Kidney (tissue), 14 donors: Measurements from ENCODE around the gene C12orf50. TPM values are rescaled to one million over a fixed set of nuclear protein-coding genes. Genes with fewer than 3 reads are reported as not detected.

Experiments
- DNase-seq, 5 donors: peaks; one replicate each; pipeline ENCODE4 v3.0.0-alpha.2; 2013 to 2020
- FAIRE-seq: peaks from 2 replicates; lab custom pipeline; 2012; peaks lifted over from hg19 to GRCh38; lab: Jason Lieb, UNC
- H3K27ac ChIP-seq, 2 donors: one replicate each; pipeline ENCODE4 v1.7.0; 2013; ENCODE audit warnings: low read depth in 2 of 2, low read length in 2 of 2, inconsistent platforms in 1 of 2
- H3K27me3 ChIP-seq: one replicate; pipeline ENCODE4 v1.7.1; 2013; ENCODE audit warnings: low read length, inconsistent platforms; ENCODE audit not compliant: control insufficient read depth, insufficient read depth
- H3K36me3 ChIP-seq, 3 donors: one replicate each; pipeline versions ENCODE4 v1.7.0 to v1.7.1; 2013; ENCODE audit warnings: low read length in 3 of 3, control low read depth in 1 of 3, inconsistent platforms in 1 of 3; ENCODE audit not compliant: insufficient read depth in 3 of 3, control insufficient read depth in 2 of 3
- H3K4me1 ChIP-seq, 3 donors: one replicate each; pipeline versions ENCODE4 v1.7.0 to v1.7.1; 2013; ENCODE audit warnings: low read length in 3 of 3, inconsistent platforms in 1 of 3, low read depth in 1 of 3; ENCODE audit not compliant: control insufficient read depth in 2 of 3, insufficient read depth in 2 of 3
- H3K4me3 ChIP-seq, 3 donors: one replicate each; pipeline versions ENCODE4 v1.7.0 to v1.8.1; 2013; ENCODE audit warnings: low read length in 3 of 3, control low read depth in 1 of 3, inconsistent platforms in 1 of 3
- H3K9ac ChIP-seq, 3 donors: one replicate each; pipeline versions ENCODE4 v1.7.0 to v1.7.1; 2013; ENCODE audit warnings: low read length in 3 of 3, control low read depth in 1 of 3, inconsistent platforms in 1 of 3
- H3K9me3 ChIP-seq, 3 donors: one replicate each; pipeline versions ENCODE4 v1.7.0 to v1.7.1; 2013; ENCODE audit warnings: low read length in 3 of 3, control low read depth in 1 of 3, inconsistent platforms in 1 of 3; ENCODE audit not compliant: control insufficient read depth in 2 of 3, insufficient read depth in 1 of 3
- CTCF ChIP-seq: IDR thresholded peaks from 3 replicates; pipeline ENCODE4 v1.5.1; 2012; ENCODE audit warnings: mild to moderate bottlenecking, moderate library complexity, borderline replicate concordance; ENCODE audit not compliant: insufficient read depth; ENCODE audit errors: extremely low read depth
- intact Hi-C: fragments of 100-400 bp; cut with DNase I; formaldehyde crosslinking; loops from one replicate; pipeline ENCODE4 v1.11.1; 2022
- polyA plus RNA-seq: library from polyadenylated mRNA; stranded (reverse); fragments of 350-450 nt; fragmentation: Illumina TruSeq; extraction: RNeasy Lipid Tissue Mini Kit (QIAGEN cat#74804); gene quantifications from one replicate; pipeline ENCODE4 v1.2.3, GENCODE V29; 2014; ENCODE audit warnings: low read depth, low replicate concordance; ENCODE audit not compliant: insufficient read depth
- total RNA-seq: library from RNA; stranded (reverse); fragmentation: NEBNext Ultra II Directional; extraction: Animal tissue kit (Norgen Biotek cat#: 25700); gene quantifications from one replicate; pipeline ENCODE4 v1.2.1, GENCODE V29; 2021
- donor health status: control.
- donor health status: control.
- donor health status: control.
- donor health status: control.
- donor health status: control.
- donor health status: DM: yes; HTN: yes; CAD: no.
- donor health status: Normal renal cell carcinoma (clear cell type).

C12orf50 gene
- total and polyA plus RNA-seq, 2 donors from 2014 or later: 0.13 TPM; not detected in 1

- Histone ChIP-seq H3K27ac (no peak overlapping the region), H3K9me3 (peaks cover 0 to 4% (median 0%) of the 10 kb centered on the region in 3 donors), H3K4me3 (no peak overlapping the region), H3K4me1 (no peaks in the 10 kb centered on the region), H3K36me3 (no peaks in the 10 kb centered on the region), H3K9ac (no peak overlapping the region), H3K27me3 (no peaks in the 10 kb centered on the region)
- no peak for TF ChIP-seq CTCF
- intact Hi-C loops: no loop called here
- no peak for FAIRE-seq
- DNase-seq: no peak
Observed at GRCh38 chr12:88015825-88016224, 13.4 kb downstream of the C12orf50 start.

- Histone ChIP-seq H3K27ac (no peak overlapping the region), H3K4me3 (no peak overlapping the region), H3K9ac (no peak overlapping the region), H3K4me1 (no peaks in the 10 kb centered on the region), H3K9me3 (no peaks in the 10 kb centered on the region), H3K36me3 (no peaks in the 10 kb centered on the region), H3K27me3 (no peaks in the 10 kb centered on the region)
- DNase-seq (no peak), FAIRE-seq (no peak)
- no peak for TF ChIP-seq CTCF
- intact Hi-C loops: no loop called here
Observed at GRCh38 chr12:88011755-88012154, 17.4 kb downstream of the C12orf50 start.

- no peak for DNase-seq
- FAIRE-seq: no peak
- Histone ChIP-seq H3K4me3 (no peak overlapping the region), H3K27me3 (no peaks in the 10 kb centered on the region), H3K36me3 (no peaks in the 10 kb centered on the region), H3K9ac (no peak overlapping the region), H3K4me1 (no peaks in the 10 kb centered on the region), H3K9me3 (no peaks in the 10 kb centered on the region), H3K27ac (no peak overlapping the region)
- no peak for TF ChIP-seq CTCF
- intact Hi-C loops: no loop called here
Observed at GRCh38 chr12:88006351-88006750, 22.9 kb downstream of the C12orf50 start.

- Histone ChIP-seq H3K9ac (no peak overlapping the region), H3K36me3 (no peaks in the 10 kb centered on the region), H3K27ac (no peak overlapping the region), H3K27me3 (no peaks in the 10 kb centered on the region), H3K4me1 (no peaks in the 10 kb centered on the region), H3K4me3 (no peak overlapping the region), H3K9me3 (no peaks in the 10 kb centered on the region)
- no peak for FAIRE-seq
- no peak for TF ChIP-seq CTCF
- intact Hi-C loops: no loop called here
- DNase-seq: no peak
Observed at GRCh38 chr12:88001327-88001726, 27.9 kb downstream of the C12orf50 start.
